ENCODE measurements around the gene CREB3. TPM values are rescaled to one million over a fixed set of nuclear protein-coding genes. Genes with fewer than 3 reads are reported as not detected.

Gene CREB3
- total RNA-seq, 6 donors from 2014 or later = 27.2 to 61.3 (median 33.5) TPM

DNA sequence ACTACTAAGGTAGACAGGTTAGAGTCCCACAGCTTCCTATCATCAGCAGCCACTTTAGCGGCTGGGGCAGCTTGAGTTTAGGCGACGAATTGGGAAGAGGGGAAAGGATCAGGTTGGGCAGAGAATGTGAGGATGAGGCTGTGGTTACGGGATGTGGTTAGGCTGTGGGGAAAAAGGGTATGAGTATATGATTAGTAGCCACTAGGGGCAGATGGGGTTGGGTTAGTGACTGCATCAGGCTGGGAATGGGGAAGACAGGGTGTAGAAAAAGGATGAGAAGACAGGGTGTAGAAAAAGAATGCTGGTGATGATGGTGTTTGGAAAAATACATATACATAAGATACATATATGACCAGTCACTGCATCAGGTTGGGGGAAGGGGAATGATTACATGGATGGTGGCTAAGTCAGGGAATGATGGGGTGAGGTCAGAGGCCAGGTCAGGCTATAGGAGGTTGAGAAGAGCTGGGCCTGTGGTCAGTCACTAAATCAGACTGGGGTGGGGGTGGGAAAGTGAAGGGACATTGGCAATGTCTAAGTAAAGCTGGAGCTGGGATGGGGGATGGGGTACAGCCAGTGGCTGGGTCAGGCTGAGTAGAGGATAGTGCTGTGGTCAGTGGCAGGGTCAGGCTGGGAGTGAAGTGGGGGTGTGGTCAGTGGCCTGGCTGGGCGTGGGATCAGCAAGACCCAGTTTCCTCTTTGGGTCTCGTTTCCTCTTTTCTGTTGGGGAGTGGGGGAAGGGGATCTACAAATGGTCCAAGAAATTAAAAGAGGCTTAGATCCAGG is 2.6 kb upstream of the CREB3 start:
- H3K4me1 ChIP-seq = peaks cover 60 to 73% (median 62%) of the 10 kb centered on the region in 4 donors
- no peak for TF ChIP-seq EP300 (IDR thresholded peaks at IDR 0.05)
- TF ChIP-seq, protein P1, sequence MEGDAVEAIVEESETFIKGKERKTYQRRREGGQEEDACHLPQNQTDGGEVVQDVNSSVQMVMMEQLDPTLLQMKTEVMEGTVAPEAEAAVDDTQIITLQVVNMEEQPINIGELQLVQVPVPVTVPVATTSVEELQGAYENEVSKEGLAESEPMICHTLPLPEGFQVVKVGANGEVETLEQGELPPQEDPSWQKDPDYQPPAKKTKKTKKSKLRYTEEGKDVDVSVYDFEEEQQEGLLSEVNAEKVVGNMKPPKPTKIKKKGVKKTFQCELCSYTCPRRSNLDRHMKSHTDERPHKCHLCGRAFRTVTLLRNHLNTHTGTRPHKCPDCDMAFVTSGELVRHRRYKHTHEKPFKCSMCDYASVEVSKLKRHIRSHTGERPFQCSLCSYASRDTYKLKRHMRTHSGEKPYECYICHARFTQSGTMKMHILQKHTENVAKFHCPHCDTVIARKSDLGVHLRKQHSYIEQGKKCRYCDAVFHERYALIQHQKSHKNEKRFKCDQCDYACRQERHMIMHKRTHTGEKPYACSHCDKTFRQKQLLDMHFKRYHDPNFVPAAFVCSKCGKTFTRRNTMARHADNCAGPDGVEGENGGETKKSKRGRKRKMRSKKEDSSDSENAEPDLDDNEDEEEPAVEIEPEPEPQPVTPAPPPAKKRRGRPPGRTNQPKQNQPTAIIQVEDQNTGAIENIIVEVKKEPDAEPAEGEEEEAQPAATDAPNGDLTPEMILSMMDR (IDR thresholded peaks at IDR 0.05) = peak; percentile 31 to 53 (median 48)
- peak; percentile 7 to 25 for TF ChIP-seq POLR2AphosphoS5 (IDR thresholded peaks at IDR 0.05)
- DNase-seq (peak in 1 of 2 donors; percentile 83), ATAC-seq (ENCODE audit: low FRiP score in 2 of 2) (peak in 1 of 2 donors; percentile 38)
- peaks cover under 1 to 23% (median 14%) of the 10 kb centered on the region in 4 donors for H3K36me3 ChIP-seq
- H3K27me3 ChIP-seq = no peaks in the 10 kb centered on the region
- H3K4me3 ChIP-seq = peak overlapping the region; percentile 16 to 85 (median 64)
- no peaks in the 10 kb centered on the region for H3K9me3 ChIP-seq
- 14 to 18% methylated on average over 6 of the region's 6 CpGs for WGBS, 2 donors
- H3K27ac ChIP-seq = peak overlapping the region; percentile 94 to 99 (median 97)

DNA sequence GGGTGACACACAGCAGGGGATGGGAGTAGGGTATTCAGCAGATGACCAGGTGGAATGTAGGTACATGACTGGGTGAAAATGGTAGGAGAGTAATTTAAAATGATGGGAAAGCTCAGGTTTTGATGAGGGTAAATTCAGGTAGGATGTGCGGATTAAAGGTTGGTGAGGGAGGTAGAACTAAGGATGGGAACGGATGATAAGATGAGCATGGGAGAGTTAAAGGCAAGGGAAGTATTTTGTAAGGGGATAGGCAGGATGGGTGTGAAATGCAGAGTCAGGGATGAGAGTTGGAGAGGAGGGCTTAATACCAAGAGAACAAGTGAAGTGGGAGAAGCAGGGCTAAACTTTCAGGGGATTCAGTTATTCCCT is 2.0 kb upstream of the CREB3 start:
- no peak for ATAC-seq (ENCODE audit: low FRiP score in 2 of 2)
- peaks cover 60 to 73% (median 62%) of the 10 kb centered on the region in 4 donors for H3K4me1 ChIP-seq
- WGBS, 2 donors = 67 to 76% methylated on average over 2 of the region's 2 CpGs

DNA sequence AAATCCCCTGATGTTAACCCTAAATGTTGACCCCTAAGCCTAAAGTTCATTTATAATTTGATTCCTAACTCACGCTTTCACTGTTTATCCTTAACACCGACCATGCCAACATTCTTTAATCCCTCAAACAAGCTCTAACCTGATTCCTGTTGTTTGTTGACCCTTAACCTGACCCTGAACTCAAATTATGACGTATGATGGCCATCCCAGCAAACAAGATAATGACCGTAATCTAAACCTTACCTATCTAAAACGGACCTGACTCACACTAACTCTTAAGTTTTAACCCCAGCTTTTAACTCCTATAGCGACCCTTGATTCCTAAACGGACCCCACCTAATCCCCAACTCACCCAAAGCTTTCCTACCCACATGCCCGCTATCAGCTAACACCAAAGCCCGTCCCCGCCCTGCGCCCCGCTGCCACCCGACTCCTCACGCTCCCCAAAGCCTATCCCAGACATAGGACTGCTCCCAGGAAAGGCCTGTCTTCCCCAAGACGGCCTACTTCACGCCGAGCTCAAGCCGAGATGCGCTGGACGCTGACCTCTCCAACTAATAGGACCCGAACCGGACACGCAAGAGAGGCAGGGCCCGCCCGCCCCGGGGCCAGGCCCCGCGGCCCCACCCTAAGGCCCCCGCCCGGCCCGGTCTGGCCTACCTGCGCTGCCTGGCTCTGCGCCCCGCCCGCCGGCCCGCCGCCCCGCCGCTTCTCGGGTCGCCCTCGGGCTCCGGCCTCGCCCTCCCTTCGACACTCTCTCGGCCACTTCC is 866 bp upstream of the CREB3 start:
- H3K27ac ChIP-seq = peak overlapping the region; percentile 94 to 99 (median 97)
- H3K4me1 ChIP-seq = peaks cover 54 to 72% (median 61%) of the 10 kb centered on the region in 4 donors
- no peaks in the 10 kb centered on the region for H3K27me3 ChIP-seq
- H3K36me3 ChIP-seq = peaks cover 14 to 25% (median 18%) of the 10 kb centered on the region in 4 donors
- peak overlapping the region; percentile 62 to 85 (median 64) for H3K4me3 ChIP-seq
- ATAC-seq (ENCODE audit: low FRiP score in 2 of 2) = no peak
- WGBS, 2 donors = 1% methylated on average over 14 to 19 of the region's 47 CpGs
- DNase-seq = no peak
- no peaks in the 10 kb centered on the region for H3K9me3 ChIP-seq
- TF ChIP-seq POLR2A (IDR thresholded peaks at IDR 0.05) (peak in 2 of 4 donors; percentile 44 to 50), EP300 (IDR thresholded peaks at IDR 0.05) (no peak), POLR2AphosphoS5 (IDR thresholded peaks at IDR 0.05) (no peak)
- TF ChIP-seq, protein P1 (IDR thresholded peaks at IDR 0.05) = peak in 1 of 6 experiments; percentile 21

More for the DNA sequence above, 2.0 kb upstream of the CREB3 start:
- no peak for DNase-seq
- peaks cover 6 to 23% (median 13%) of the 10 kb centered on the region in 4 donors for H3K36me3 ChIP-seq
- peak overlapping the region; percentile 0 to 85 (median 64) for H3K4me3 ChIP-seq
- no peaks in the 10 kb centered on the region for H3K9me3 ChIP-seq
- H3K27ac ChIP-seq = peak overlapping the region; percentile 94 to 99 (median 97)
- H3K27me3 ChIP-seq = no peaks in the 10 kb centered on the region
- no peak for TF ChIP-seq POLR2A (IDR thresholded peaks at IDR 0.05)
- TF ChIP-seq, protein P1 (IDR thresholded peaks at IDR 0.05) = no peak
- no peak for TF ChIP-seq EP300 (IDR thresholded peaks at IDR 0.05)
- no peak for TF ChIP-seq POLR2AphosphoS5 (IDR thresholded peaks at IDR 0.05)

DNA sequence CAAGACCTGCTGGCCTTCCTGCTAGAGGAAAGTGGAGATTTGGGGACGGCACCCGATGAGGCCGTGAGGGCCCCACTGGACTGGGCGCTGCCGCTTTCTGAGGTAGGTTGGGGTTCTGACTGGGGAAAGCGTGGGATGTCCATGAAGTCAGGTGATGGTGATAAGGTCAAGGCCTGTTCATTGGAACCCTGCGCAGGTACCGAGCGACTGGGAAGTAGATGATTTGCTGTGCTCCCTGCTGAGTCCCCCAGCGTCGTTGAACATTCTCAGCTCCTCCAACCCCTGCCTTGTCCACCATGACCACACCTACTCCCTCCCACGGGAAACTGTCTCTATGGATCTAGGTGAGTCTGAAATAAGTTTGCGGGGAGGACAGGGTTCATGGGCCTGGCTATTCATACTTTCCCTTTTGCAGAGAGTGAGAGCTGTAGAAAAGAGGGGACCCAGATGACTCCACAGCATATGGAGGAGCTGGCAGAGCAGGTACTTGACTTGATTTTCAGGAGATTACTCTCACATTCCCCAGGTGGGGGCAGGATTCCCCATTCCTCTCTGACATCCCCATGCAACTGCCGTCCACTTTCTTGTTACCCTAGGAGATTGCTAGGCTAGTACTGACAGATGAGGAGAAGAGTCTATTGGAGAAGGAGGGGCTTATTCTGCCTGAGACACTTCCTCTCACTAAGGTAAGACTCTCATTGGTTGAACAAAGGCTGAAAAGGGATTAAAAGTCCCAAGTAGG is 505 bp downstream of the CREB3 start:
- TF ChIP-seq POLR2AphosphoS5 (IDR thresholded peaks at IDR 0.05) (no peak), POLR2A (IDR thresholded peaks at IDR 0.05) (no peak), EP300 (IDR thresholded peaks at IDR 0.05) (no peak)
- TF ChIP-seq, protein P1 (IDR thresholded peaks at IDR 0.05) = no peak
- Histone ChIP-seq H3K4me1 (peaks cover 41 to 59% (median 48%) of the 10 kb centered on the region in 4 donors), H3K9me3 (no peaks in the 10 kb centered on the region), H3K4me3 (peak overlapping the region; percentile 54 to 85 (median 64)), H3K27me3 (no peaks in the 10 kb centered on the region), H3K36me3 (peaks cover 26 to 38% (median 32%) of the 10 kb centered on the region in 4 donors), H3K27ac (peak overlapping the region; percentile 94 to 99 (median 97))
- 3% methylated on average over 8 to 10 of the region's 14 CpGs for WGBS, 2 donors
- DNase-seq (peak in 1 of 2 donors; percentile 29), ATAC-seq (ENCODE audit: low FRiP score in 2 of 2) (peak; percentile 0)

Data from upper lobe of left lung (tissue), 6 donors.